ENCODE measurements around the gene OCRL.
"Not testable (repeated sequence)": the region's sequence is repeated elsewhere in the genome, so short reads cannot be mapped to it uniquely, and the experiment has no call there.

The OCRL gene

GRCh38 chrX:129561453-129561852, 21.4 kb downstream of the OCRL start:
- DNase-seq, result no peak
- Histone ChIP-seq H2AFZ (ENCODE audit: low read depth, low read length) (no peak overlapping the region), H3K9ac (ENCODE audit: low read depth, low read length) (no peak overlapping the region), H3K4me3 (ENCODE audit: low read depth in 1 of 2, low read length in 2 of 2) (no peak overlapping the region), H3K27ac (ENCODE audit: low read length) (no peak overlapping the region), H4K20me1 (ENCODE audit: insufficient read depth, low read length) (no peaks in the 10 kb centered on the region), H3K4me2 (ENCODE audit: insufficient read depth, low read length) (no peak overlapping the region), H3K79me2 (ENCODE audit: insufficient read depth, low read length) (no peaks in the 10 kb centered on the region), H3K27me3 (ENCODE audit: insufficient read depth, low read length, poor library complexity) (no peaks in the 10 kb centered on the region), H3K36me3 (ENCODE audit: insufficient read depth, low read length) (peaks cover 40% of the 10 kb centered on the region), H3K4me1 (ENCODE audit: insufficient read depth, low read length) (no peaks in the 10 kb centered on the region), H3K9me3 (ENCODE audit: insufficient read depth, low read length, severe bottlenecking) (no peaks in the 10 kb centered on the region)
- ATAC-seq (ENCODE audit: insufficient read depth, low read depth), result no peak
- TF ChIP-seq EZH2 (IDR thresholded peaks at IDR 0.05; ENCODE audit: borderline replicate concordance, low read depth, low read length, severe bottlenecking), result no peak
- no peak for TF ChIP-seq CTCF (IDR thresholded peaks at IDR 0.05; ENCODE audit: borderline replicate concordance, extremely low read depth, low read length, poor library complexity, severe bottlenecking)

DNA sequence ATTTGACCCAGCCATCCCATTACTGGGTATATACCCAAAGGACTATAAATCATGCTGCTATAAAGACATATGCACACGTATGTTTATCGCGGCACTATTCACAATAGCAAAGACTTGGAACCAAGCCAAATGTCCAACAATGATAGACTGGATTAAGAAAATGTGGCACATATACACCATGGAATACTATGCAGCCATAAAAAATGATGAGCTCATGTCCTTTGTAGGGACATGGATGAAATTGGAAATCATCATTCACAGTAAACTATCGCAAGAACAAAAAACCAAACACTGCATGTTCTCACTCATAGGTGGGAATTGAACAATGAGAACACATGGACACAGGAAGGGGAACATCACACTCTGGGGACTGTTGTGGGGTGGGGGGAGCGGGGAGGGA, 24.3 kb downstream of the OCRL start:
- H3K27ac ChIP-seq (ENCODE audit: low read length); H3K27me3 ChIP-seq (ENCODE audit: insufficient read depth, low read length, poor library complexity); H3K79me2 ChIP-seq (ENCODE audit: insufficient read depth, low read length); H2AFZ ChIP-seq (ENCODE audit: low read depth, low read length); DNase-seq; H3K9ac ChIP-seq (ENCODE audit: low read depth, low read length); H4K20me1 ChIP-seq (ENCODE audit: insufficient read depth, low read length); H3K4me2 ChIP-seq (ENCODE audit: insufficient read depth, low read length); H3K4me1 ChIP-seq (ENCODE audit: insufficient read depth, low read length); H3K9me3 ChIP-seq (ENCODE audit: insufficient read depth, low read length, severe bottlenecking); H3K4me3 ChIP-seq (ENCODE audit: low read depth in 1 of 2, low read length in 2 of 2); ATAC-seq (ENCODE audit: insufficient read depth, low read depth): not testable (repeated sequence)
- H3K36me3 ChIP-seq (ENCODE audit: insufficient read depth, low read length), result peaks cover 39% of the 10 kb centered on the region

GRCh38 chrX:129565046-129565650, 25.1 kb downstream of the OCRL start:
- Histone ChIP-seq H3K79me2 (ENCODE audit: insufficient read depth, low read length) (no peaks in the 10 kb centered on the region), H4K20me1 (ENCODE audit: insufficient read depth, low read length) (no peaks in the 10 kb centered on the region), H3K36me3 (ENCODE audit: insufficient read depth, low read length) (peaks cover 38% of the 10 kb centered on the region), H3K4me2 (ENCODE audit: insufficient read depth, low read length) (no peak overlapping the region), H3K4me3 (ENCODE audit: low read depth in 1 of 2, low read length in 2 of 2) (no peak overlapping the region), H3K27me3 (ENCODE audit: insufficient read depth, low read length, poor library complexity) (no peaks in the 10 kb centered on the region), H3K9ac (ENCODE audit: low read depth, low read length) (no peak overlapping the region), H3K27ac (ENCODE audit: low read length) (no peak overlapping the region), H2AFZ (ENCODE audit: low read depth, low read length) (no peak overlapping the region), H3K9me3 (ENCODE audit: insufficient read depth, low read length, severe bottlenecking) (no peaks in the 10 kb centered on the region), H3K4me1 (ENCODE audit: insufficient read depth, low read length) (no peaks in the 10 kb centered on the region)
- ATAC-seq (ENCODE audit: insufficient read depth, low read depth) (no peak), DNase-seq (no peak)
- TF ChIP-seq CTCF (IDR thresholded peaks at IDR 0.05; ENCODE audit: borderline replicate concordance, extremely low read depth, low read length, poor library complexity, severe bottlenecking), result no peak
- TF ChIP-seq EZH2 (IDR thresholded peaks at IDR 0.05; ENCODE audit: borderline replicate concordance, low read depth, low read length, severe bottlenecking), result no peak

GRCh38 chrX:129566073-129566472, 26.0 kb downstream of the OCRL start:
- no peak for DNase-seq
- Histone ChIP-seq H2AFZ (ENCODE audit: low read depth, low read length) (no peak overlapping the region), H3K79me2 (ENCODE audit: insufficient read depth, low read length) (no peaks in the 10 kb centered on the region), H3K4me3 (ENCODE audit: low read depth in 1 of 2, low read length in 2 of 2) (no peak overlapping the region), H3K4me2 (ENCODE audit: insufficient read depth, low read length) (no peak overlapping the region), H3K9ac (ENCODE audit: low read depth, low read length) (no peak overlapping the region), H3K4me1 (ENCODE audit: insufficient read depth, low read length) (no peaks in the 10 kb centered on the region), H3K27me3 (ENCODE audit: insufficient read depth, low read length, poor library complexity) (no peaks in the 10 kb centered on the region), H3K36me3 (ENCODE audit: insufficient read depth, low read length) (peaks cover 44% of the 10 kb centered on the region), H3K27ac (ENCODE audit: low read length) (no peak overlapping the region), H4K20me1 (ENCODE audit: insufficient read depth, low read length) (no peaks in the 10 kb centered on the region), H3K9me3 (ENCODE audit: insufficient read depth, low read length, severe bottlenecking) (no peaks in the 10 kb centered on the region)
- TF ChIP-seq EZH2 (IDR thresholded peaks at IDR 0.05; ENCODE audit: borderline replicate concordance, low read depth, low read length, severe bottlenecking) (no peak), CTCF (IDR thresholded peaks at IDR 0.05; ENCODE audit: borderline replicate concordance, extremely low read depth, low read length, poor library complexity, severe bottlenecking) (no peak)
- ATAC-seq (ENCODE audit: insufficient read depth, low read depth), result no peak
